ENCODE results near the gene PRRC2B. TPM values are rescaled to one million over a fixed set of nuclear protein-coding genes. Genes with fewer than 3 reads are reported as not detected.

Gene PRRC2B
- total and polyA plus RNA-seq, 2 of the 13 experiments (the other 11 are each of a cell fraction or from before 2014, with no cell fraction given), result 20.8 to 37.4 TPM

- TF ChIP-seq TBL1XR1 (IDR thresholded peaks at IDR 0.05; ENCODE audit: borderline replicate concordance, low read length, partially characterized antibody) (no peak), ZNF329 (CRISPR knock-in tag; IDR thresholded peaks at IDR 0.05; ENCODE audit: low read depth) (no peak), PRMT3 (CRISPR knock-in tag; IDR thresholded peaks at IDR 0.05; ENCODE audit: borderline replicate concordance, low read depth) (0 out of 2 replicates have a peak, but pooled peaks have one; percentile 35), ZNF260 (CRISPR knock-in tag; IDR thresholded peaks at IDR 0.05; ENCODE audit: borderline replicate concordance, low read depth) (peak; percentile 92; the same call in 1 of the 2 replicates), LRRFIP1 (CRISPR knock-in tag; conservative IDR thresholded peaks at IDR 0.05) (no peak), ZNF281 (CRISPR knock-in tag; IDR thresholded peaks at IDR 0.05; ENCODE audit: borderline replicate concordance) (peak; percentile 69), TBX2 (CRISPR knock-in tag; IDR thresholded peaks at IDR 0.05; ENCODE audit: borderline replicate concordance) (peak; percentile 13; the same call in 1 of the 2 replicates), ZNF850 (CRISPR knock-in tag; conservative IDR thresholded peaks at IDR 0.05) (peak; percentile 89; the same call in 1 of the 2 replicates), HNRNPH1 (optimal IDR thresholded peaks at IDR 0.05; ENCODE audit: low read depth, low read length) (no peak), GZF1 (CRISPR knock-in tag; IDR thresholded peaks at IDR 0.05) (no peak), HDAC2 (CRISPR knock-in tag; IDR thresholded peaks at IDR 0.05) (peak; percentile 54; the same call in 1 of the 2 replicates), ZNF253 (CRISPR knock-in tag; IDR thresholded peaks at IDR 0.05; ENCODE audit: borderline replicate concordance) (peak; percentile 37), SNAPC2 (CRISPR knock-in tag; IDR thresholded peaks at IDR 0.05) (no peak; the same call in 1 of the 2 replicates)
- TF ChIP-seq, protein P1, sequence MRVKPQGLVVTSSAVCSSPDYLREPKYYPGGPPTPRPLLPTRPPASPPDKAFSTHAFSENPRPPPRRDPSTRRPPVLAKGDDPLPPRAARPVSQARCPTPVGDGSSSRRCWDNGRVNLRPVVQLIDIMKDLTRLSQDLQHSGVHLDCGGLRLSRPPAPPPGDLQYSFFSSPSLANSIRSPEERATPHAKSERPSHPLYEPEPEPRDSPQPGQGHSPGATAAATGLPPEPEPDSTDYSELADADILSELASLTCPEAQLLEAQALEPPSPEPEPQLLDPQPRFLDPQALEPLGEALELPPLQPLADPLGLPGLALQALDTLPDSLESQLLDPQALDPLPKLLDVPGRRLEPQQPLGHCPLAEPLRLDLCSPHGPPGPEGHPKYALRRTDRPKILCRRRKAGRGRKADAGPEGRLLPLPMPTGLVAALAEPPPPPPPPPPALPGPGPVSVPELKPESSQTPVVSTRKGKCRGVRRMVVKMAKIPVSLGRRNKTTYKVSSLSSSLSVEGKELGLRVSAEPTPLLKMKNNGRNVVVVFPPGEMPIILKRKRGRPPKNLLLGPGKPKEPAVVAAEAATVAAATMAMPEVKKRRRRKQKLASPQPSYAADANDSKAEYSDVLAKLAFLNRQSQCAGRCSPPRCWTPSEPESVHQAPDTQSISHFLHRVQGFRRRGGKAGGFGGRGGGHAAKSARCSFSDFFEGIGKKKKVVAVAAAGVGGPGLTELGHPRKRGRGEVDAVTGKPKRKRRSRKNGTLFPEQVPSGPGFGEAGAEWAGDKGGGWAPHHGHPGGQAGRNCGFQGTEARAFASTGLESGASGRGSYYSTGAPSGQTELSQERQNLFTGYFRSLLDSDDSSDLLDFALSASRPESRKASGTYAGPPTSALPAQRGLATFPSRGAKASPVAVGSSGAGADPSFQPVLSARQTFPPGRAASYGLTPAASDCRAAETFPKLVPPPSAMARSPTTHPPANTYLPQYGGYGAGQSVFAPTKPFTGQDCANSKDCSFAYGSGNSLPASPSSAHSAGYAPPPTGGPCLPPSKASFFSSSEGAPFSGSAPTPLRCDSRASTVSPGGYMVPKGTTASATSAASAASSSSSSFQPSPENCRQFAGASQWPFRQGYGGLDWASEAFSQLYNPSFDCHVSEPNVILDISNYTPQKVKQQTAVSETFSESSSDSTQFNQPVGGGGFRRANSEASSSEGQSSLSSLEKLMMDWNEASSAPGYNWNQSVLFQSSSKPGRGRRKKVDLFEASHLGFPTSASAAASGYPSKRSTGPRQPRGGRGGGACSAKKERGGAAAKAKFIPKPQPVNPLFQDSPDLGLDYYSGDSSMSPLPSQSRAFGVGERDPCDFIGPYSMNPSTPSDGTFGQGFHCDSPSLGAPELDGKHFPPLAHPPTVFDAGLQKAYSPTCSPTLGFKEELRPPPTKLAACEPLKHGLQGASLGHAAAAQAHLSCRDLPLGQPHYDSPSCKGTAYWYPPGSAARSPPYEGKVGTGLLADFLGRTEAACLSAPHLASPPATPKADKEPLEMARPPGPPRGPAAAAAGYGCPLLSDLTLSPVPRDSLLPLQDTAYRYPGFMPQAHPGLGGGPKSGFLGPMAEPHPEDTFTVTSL (CRISPR knock-in tag; IDR thresholded peaks at IDR 0.05; ENCODE audit: borderline replicate concordance), result peak; percentile 44; the same call in 1 of the 2 replicates
- TF ChIP-seq, protein P2, sequence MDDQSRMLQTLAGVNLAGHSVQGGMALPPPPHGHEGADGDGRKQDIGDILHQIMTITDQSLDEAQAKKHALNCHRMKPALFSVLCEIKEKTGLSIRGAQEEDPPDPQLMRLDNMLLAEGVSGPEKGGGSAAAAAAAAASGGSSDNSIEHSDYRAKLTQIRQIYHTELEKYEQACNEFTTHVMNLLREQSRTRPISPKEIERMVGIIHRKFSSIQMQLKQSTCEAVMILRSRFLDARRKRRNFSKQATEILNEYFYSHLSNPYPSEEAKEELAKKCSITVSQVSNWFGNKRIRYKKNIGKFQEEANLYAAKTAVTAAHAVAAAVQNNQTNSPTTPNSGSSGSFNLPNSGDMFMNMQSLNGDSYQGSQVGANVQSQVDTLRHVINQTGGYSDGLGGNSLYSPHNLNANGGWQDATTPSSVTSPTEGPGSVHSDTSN (CRISPR knock-in tag; IDR thresholded peaks at IDR 0.05; ENCODE audit: borderline replicate concordance), result 0 out of 2 replicates have a peak, but pooled peaks have one; percentile 3
Measured at GRCh38 chr9:131502781-131503625, 109.1 kb downstream of the PRRC2B start, which contains the start of gene POMT1 (continued).
